Lower lobe of right lung (tissue), 2 donors: Measurements from ENCODE around the gene SPATA33. TPM values are rescaled to one million over a fixed set of nuclear protein-coding genes. Genes with fewer than 3 reads are reported as not detected.

Experiments
- ATAC-seq, 2 donors: fragments of 200-7000 bp; cut with Tn5 transposase; one replicate each; pipeline ENCODE4 v1.9.1; 2020 to 2022; ENCODE audit warnings: mild to moderate bottlenecking in 2 of 2, moderate library complexity in 2 of 2
- DNase-seq: peaks from one replicate; pipeline ENCODE4 v3.0.0-alpha.2; 2020
- H3K27ac ChIP-seq: fragments of 200-600 bp; one replicate; pipeline ENCODE4 v1.8.0; 2022
- H3K27me3 ChIP-seq: fragments of 200-600 bp; one replicate; pipeline ENCODE4 v1.8.0; 2022; ENCODE audit warnings: low read depth
- H3K36me3 ChIP-seq: fragments of 200-600 bp; one replicate; pipeline ENCODE4 v1.8.0; 2022; ENCODE audit warnings: mild to moderate bottlenecking
- H3K4me1 ChIP-seq: fragments of 200-600 bp; one replicate; pipeline ENCODE4 v1.8.0; 2022
- H3K4me3 ChIP-seq: fragments of 200-600 bp; one replicate; pipeline ENCODE4 v1.8.0; 2022; ENCODE audit warnings: mild to moderate bottlenecking
- H3K9me3 ChIP-seq: fragments of 200-600 bp; one replicate; pipeline ENCODE4 v1.8.0; 2022
- intact Hi-C: fragments of 100-400 bp; cut with DNase I; formaldehyde crosslinking; loops from one replicate; pipeline ENCODE4 v1.11.0; 2022
- total RNA-seq: library from RNA; stranded (reverse); fragmentation: NEBNext Ultra II Directional; extraction: Animal tissue kit (Norgen Biotek cat#: 25700); gene quantifications from one replicate; pipeline ENCODE4 v1.2.1, GENCODE V29; 2021
- TF ChIP-seq, protein P1 (sequence below): fragments of 200-600 bp; IDR thresholded peaks from one replicate; pipeline ENCODE4 v1.8.0; 2022; ENCODE audit warnings: antibody characterized with exemption, mild to moderate bottlenecking
- donor health status: DM: no; HTN: yes; CAD: no; lungs with severe emphysema.

SPATA33 gene
- total RNA-seq, 1 donor from 2014 or later = 9.7 TPM

DNA sequence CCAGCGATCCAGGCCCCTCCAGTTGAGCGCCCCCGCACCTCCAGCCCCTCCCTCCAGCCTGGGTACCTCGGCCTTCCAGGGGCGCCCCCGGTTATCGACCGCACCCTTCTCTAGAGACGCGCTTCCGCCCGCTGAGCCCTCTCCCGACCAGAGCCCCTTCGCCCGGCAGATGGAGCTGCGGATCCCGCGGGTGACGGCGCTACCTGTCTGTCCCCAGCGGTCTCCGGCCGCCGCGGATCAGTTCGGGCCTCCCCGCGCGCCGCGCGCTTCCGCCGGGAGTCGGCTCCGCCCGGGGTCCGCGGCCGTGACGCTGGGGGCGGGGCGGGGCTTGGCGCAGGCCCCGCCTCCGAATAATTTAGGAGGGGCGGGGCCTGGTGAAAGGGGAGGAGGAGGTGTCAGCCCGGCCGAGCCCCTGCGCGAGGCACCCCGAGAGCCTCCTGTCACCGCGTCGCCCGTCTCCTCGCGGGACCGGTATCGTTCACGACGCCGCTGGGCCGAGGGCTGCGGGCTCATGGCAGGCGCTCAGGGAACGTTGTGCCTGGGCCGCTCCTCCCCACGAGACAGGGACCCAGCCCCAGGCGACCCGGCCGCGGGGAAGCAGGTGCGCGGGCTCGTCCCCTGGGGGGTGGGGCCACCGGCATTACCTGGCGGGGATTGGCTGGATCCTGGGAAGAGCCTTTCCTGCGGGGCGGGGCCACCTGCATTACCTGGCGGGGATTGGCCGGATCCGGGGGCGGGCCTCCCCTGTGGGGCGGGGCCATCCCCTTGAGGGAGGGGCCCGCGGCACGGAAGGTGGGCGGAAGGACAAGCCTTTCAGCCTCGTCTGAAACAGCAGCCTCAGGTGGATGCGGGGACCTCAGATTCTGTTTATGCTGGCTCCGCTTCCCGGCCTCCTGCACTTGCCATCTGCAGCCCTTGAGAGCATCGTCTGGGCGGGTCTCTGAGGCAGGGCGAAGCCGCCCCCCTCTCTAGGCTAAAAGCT is 44.1 kb downstream of the SPATA33 start, which contains the start of gene SPATA2L:
Gene SPATA2L (minus strand): TSS at position 281 of the 982 bp plus-strand sequence. CDS start 473 bp downstream, outside the sequence.
- TF ChIP-seq, protein P1, sequence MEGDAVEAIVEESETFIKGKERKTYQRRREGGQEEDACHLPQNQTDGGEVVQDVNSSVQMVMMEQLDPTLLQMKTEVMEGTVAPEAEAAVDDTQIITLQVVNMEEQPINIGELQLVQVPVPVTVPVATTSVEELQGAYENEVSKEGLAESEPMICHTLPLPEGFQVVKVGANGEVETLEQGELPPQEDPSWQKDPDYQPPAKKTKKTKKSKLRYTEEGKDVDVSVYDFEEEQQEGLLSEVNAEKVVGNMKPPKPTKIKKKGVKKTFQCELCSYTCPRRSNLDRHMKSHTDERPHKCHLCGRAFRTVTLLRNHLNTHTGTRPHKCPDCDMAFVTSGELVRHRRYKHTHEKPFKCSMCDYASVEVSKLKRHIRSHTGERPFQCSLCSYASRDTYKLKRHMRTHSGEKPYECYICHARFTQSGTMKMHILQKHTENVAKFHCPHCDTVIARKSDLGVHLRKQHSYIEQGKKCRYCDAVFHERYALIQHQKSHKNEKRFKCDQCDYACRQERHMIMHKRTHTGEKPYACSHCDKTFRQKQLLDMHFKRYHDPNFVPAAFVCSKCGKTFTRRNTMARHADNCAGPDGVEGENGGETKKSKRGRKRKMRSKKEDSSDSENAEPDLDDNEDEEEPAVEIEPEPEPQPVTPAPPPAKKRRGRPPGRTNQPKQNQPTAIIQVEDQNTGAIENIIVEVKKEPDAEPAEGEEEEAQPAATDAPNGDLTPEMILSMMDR = no peak
- peaks cover 22% of the 10 kb centered on the region for H3K4me1 ChIP-seq
- intact Hi-C loops = loop anchor here (10.0 kb wide), 1 partner anchor 163 kb away; no protein-coding TSS in a partner anchor
- H3K36me3 ChIP-seq = peaks cover 16% of the 10 kb centered on the region
- no peaks in the 10 kb centered on the region for H3K27me3 ChIP-seq
- peak; percentile 96 for DNase-seq
- peak within 1 kb of the TSS; percentile 73 for H3K4me3 ChIP-seq
- H3K9me3 ChIP-seq = no peaks in the 10 kb centered on the region
- peak within 1 kb of the TSS; percentile 86 for H3K27ac ChIP-seq
- peak; percentile 89 to 92 for ATAC-seq

DNA sequence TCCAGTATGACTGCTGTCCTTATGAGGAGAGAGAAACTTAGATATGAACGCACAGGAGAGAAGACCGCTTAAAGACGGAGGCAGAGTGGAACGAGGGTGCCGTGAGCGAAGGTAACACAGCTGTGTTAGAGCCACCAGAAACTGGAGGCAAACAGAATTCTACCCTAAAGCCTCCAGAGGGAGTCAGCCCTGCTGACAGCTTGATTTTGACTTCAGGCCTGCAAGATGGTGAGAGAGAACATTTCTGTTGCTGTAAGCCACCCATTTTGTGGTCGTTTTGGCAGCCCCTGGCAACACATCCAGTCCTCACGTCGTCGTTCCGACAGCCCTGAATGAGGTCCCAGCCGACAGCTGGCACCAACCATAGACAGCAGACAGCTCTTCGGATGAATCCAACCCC is 46.6 kb downstream of the SPATA33 start:
- no peaks in the 10 kb centered on the region for H3K36me3 ChIP-seq
- TF ChIP-seq, protein P1 = no peak
- intact Hi-C loops = loop anchor here (10.0 kb wide), 1 partner anchor 161 kb away; no protein-coding TSS in a partner anchor
- no peaks in the 10 kb centered on the region for H3K9me3 ChIP-seq
- no peak overlapping the region for H3K4me3 ChIP-seq
- H3K27ac ChIP-seq = no peak overlapping the region
- H3K27me3 ChIP-seq = no peaks in the 10 kb centered on the region
- H3K4me1 ChIP-seq = peaks cover 22% of the 10 kb centered on the region
- DNase-seq = no peak
- ATAC-seq = no peak

DNA sequence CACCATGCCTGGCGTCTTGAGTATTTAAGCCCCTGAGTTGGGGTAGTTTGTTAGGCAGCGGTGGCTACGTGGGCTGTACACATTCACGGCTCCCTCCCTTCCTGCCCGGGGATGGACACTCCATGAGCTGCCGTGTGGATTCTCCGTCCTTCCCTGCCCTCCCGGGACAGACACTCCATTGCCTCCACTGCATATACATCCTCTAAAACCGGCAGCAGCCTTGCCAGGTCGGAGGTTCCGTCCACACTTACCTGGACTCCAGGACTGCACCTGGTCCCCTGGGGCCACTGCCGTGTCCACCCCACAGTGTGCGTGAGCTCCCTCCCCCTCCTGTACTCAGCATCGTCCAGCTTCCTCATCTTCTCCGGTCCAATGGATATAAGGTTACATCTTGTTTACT is 47.4 kb downstream of the SPATA33 start:
- DNase-seq (no peak), ATAC-seq (no peak)
- H3K27me3 ChIP-seq = no peaks in the 10 kb centered on the region
- H3K4me1 ChIP-seq = peaks cover 15% of the 10 kb centered on the region
- H3K9me3 ChIP-seq = no peaks in the 10 kb centered on the region
- no peak overlapping the region for H3K4me3 ChIP-seq
- H3K27ac ChIP-seq = no peak overlapping the region
- H3K36me3 ChIP-seq = no peaks in the 10 kb centered on the region
- TF ChIP-seq, protein P1 = no peak
- intact Hi-C loops = loop anchor here (10.0 kb wide), 1 partner anchor 160 kb away; no protein-coding TSS in a partner anchor

DNA sequence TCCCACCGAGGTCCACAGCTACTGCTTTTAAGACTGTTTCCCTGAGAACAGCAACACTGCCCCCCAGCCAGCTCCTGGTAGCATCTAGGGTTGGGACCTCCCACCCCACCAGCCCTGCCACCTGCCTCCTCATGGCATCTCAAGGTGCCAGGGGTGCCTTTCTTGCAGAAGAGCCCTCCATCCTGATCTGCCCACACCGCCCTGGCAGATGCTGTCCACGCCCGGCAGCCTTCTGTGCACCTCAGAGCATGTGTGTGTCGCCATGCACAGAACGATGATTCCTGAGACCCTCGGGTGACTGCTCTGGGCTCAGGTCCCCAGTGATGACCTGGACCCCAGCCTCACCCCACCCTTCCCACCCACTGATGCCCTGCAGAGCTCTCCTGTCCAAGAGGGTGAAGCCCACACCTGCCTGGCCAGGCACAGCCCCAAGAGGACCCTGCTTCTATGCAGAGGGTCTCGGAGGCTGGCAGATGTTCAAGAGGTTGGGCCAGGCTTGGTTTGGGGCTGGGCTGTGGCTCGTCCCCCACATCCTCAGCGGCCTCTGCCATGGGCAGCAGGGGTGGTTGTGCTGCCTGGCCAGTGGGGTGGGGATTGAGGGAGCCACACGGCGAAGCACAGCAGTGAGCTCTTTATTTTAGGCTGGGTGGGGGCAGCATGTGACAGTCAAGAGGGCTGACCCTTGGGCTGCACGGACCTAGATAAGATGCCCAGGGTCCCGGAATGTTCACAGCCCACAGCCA is 49.1 kb downstream of the SPATA33 start:
- no peaks in the 10 kb centered on the region for H3K9me3 ChIP-seq
- TF ChIP-seq, protein P1 = no peak
- no peaks in the 10 kb centered on the region for H3K36me3 ChIP-seq
- ATAC-seq = no peak
- H3K27me3 ChIP-seq = no peaks in the 10 kb centered on the region
- no peak for DNase-seq
- no peak overlapping the region for H3K27ac ChIP-seq
- peaks cover 6% of the 10 kb centered on the region for H3K4me1 ChIP-seq
- intact Hi-C loops = loop anchor here (10.0 kb wide), 1 partner anchor 158 kb away; no protein-coding TSS in a partner anchor
- no peak overlapping the region for H3K4me3 ChIP-seq

DNA sequence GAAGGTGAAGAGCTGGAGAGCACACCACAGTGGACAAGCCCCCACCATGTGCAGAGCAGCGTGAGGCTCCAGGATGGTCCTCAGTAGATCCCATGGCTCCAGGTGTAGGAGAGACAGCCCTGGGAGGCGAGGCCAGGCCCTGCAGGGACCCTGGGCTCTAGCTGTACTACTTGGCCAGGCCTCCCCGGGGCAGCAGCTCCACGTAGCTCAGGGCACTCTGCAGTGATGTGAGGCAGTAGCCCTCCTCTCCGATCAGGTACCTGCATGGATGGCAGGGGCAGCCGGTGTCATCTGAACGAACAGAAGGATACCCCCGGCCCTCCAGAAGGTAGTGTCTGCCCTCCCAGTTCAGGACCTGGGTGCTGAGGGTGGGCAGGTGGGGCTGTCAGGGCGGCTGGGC is 50.1 kb downstream of the SPATA33 start:
- H3K4me3 ChIP-seq = no peak overlapping the region
- no peak for ATAC-seq
- peaks cover 14% of the 10 kb centered on the region for H3K4me1 ChIP-seq
- no peaks in the 10 kb centered on the region for H3K9me3 ChIP-seq
- no peak for DNase-seq
- no peaks in the 10 kb centered on the region for H3K36me3 ChIP-seq
- intact Hi-C loops = loop anchor here (10.0 kb wide), 1 partner anchor 157 kb away; no protein-coding TSS in a partner anchor
- TF ChIP-seq, protein P1 = no peak
- peaks cover 8% of the 10 kb centered on the region for H3K27me3 ChIP-seq
- no peak overlapping the region for H3K27ac ChIP-seq
